SK-N-SH (cell line): ENCODE data around the gene SZT2.

Experiments used
- CTCF ChIP-seq: fragments of 200-600 bp; sonication (generic); IDR thresholded peaks from 2 replicates; pipeline ENCODE4 v1.6.1; 2017; ENCODE audit warnings: antibody characterized with exemption, mild to moderate bottlenecking, moderate library complexity
- RXRA ChIP-seq: IDR thresholded peaks from 2 replicates; pipeline ENCODE4 v1.4.0; 2012; ENCODE audit warnings: low read depth, mild to moderate bottlenecking, borderline replicate concordance

- no peak for TF ChIP-seq RXRA
- TF ChIP-seq CTCF: no peak
Measured at GRCh38 chr1:43438576-43438952, 48.9 kb downstream of the SZT2 start.
